Activated B cell treated with CpG ODN at 0.5 μM for 24 hours (primary cell): ENCODE results near the gene DDX25. TPM values are rescaled to one million over a fixed set of nuclear protein-coding genes. Genes with fewer than 3 reads are reported as not detected.

Source experiments
- ATAC-seq: fragments of 200-7000 bp; cut with Tn5 transposase; one replicate; pipeline ENCODE4 v1.10.0; 2021; ENCODE audit warnings: low read depth, mild to moderate bottlenecking, moderate library complexity
- CTCF ChIA-PET: fragments of 350-600 bp; sonication (Branson Sonifier 250); formaldehyde crosslinking; loops from one replicate; lab custom pipeline; 2021; ENCODE audit warnings: antibody characterized with exemption; lab: Charles Lee
- POLR2A ChIA-PET: fragments of 350-600 bp; sonication (Branson Sonifier 250); formaldehyde crosslinking; loops from one replicate; lab custom pipeline; 2021; ENCODE audit warnings: antibody characterized with exemption; lab: Charles Lee
- DNase-seq: peaks from one replicate; pipeline ENCODE4 v3.0.0; 2022
- H3K27ac Mint-ChIP-seq: one replicate; pipeline ENCODE4 v1.8.0; 2020; ENCODE audit warnings: mixed read lengths
- H3K27me3 Mint-ChIP-seq: one replicate; pipeline ENCODE4 v1.8.0; 2021; ENCODE audit warnings: mixed read lengths
- H3K36me3 Mint-ChIP-seq: one replicate; pipeline ENCODE4 v1.8.0; 2021; ENCODE audit warnings: low read depth, mixed read lengths
- H3K4me1 Mint-ChIP-seq: one replicate; pipeline ENCODE4 v1.8.0; 2021; ENCODE audit warnings: mixed read lengths
- H3K4me3 Mint-ChIP-seq: one replicate; pipeline ENCODE4 v1.8.0; 2020; ENCODE audit warnings: mild to moderate bottlenecking, mixed read lengths
- H3K9me3 Mint-ChIP-seq: one replicate; pipeline ENCODE4 v1.8.0; 2020; ENCODE audit warnings: mixed read lengths
- CTCF ChIP-seq: fragments of 200-600 bp; IDR thresholded peaks from one replicate; pipeline ENCODE4 v1.8.0; 2022; ENCODE audit warnings: antibody characterized with exemption, mild to moderate bottlenecking
- intact Hi-C: fragments of 100-400 bp; cut with micrococcal nuclease; formaldehyde crosslinking; loops from one replicate; pipeline ENCODE4 v1.15.1; 2024
- total RNA-seq: library from RNA; stranded (reverse); gene quantifications from 2 replicates; pipeline ENCODE4 v1.2.3, GENCODE V29; 2022

The DDX25 gene
- total RNA-seq, 1 donor from 2014 or later, result not detected

GRCh38 chr11:125976156-125976555 lies 71.8 kb downstream of the DDX25 start:
- Mint-ChIP-seq H3K36me3 (no peaks in the 10 kb centered on the region), H3K4me1 (no peaks in the 10 kb centered on the region), H3K9me3 (no peaks in the 10 kb centered on the region), H3K4me3 (no peak overlapping the region), H3K27ac (no peak overlapping the region), H3K27me3 (peaks cover 8% of the 10 kb centered on the region)
- POLR2A ChIA-PET, result no interaction called here
- ATAC-seq (no peak), DNase-seq (no peak)
- no peak for TF ChIP-seq CTCF
- CTCF ChIA-PET, result no interaction called here
- intact Hi-C loops, result no loop called here

GRCh38 chr11:125977333-125977732 lies 73.0 kb downstream of the DDX25 start:
- intact Hi-C loops, result no loop called here
- Mint-ChIP-seq H3K9me3 (no peaks in the 10 kb centered on the region), H3K4me1 (no peaks in the 10 kb centered on the region), H3K36me3 (no peaks in the 10 kb centered on the region), H3K4me3 (no peak overlapping the region), H3K27ac (no peak overlapping the region), H3K27me3 (peaks cover 6% of the 10 kb centered on the region)
- ChIA-PET CTCF (no interaction called here), POLR2A (no interaction called here)
- TF ChIP-seq CTCF, result no peak
- ATAC-seq (no peak), DNase-seq (no peak)

GRCh38 chr11:125978181-125978716 lies 73.9 kb downstream of the DDX25 start:
- peaks cover 6% of the 10 kb centered on the region for H3K27me3 Mint-ChIP-seq
- TF ChIP-seq CTCF, result no peak
- ChIA-PET POLR2A (no interaction called here), CTCF (no interaction called here)
- no peak for DNase-seq
- H3K27ac Mint-ChIP-seq, result no peak overlapping the region
- no peaks in the 10 kb centered on the region for H3K36me3 Mint-ChIP-seq
- H3K9me3 Mint-ChIP-seq, result no peaks in the 10 kb centered on the region
- H3K4me3 Mint-ChIP-seq, result no peak overlapping the region
- intact Hi-C loops, result no loop called here
- ATAC-seq, result no peak
- H3K4me1 Mint-ChIP-seq, result no peaks in the 10 kb centered on the region

Other genes with a start within 250 kb of the DDX25 start
- not detected in 2 replicates for gene ACRV1, start 223.7 kb upstream of the DDX25 start, total RNA-seq
- gene PATE1, start 158.2 kb upstream of the DDX25 start, total RNA-seq, result not detected in 2 replicates
- not detected in 2 replicates for gene PATE2, start 125.7 kb upstream of the DDX25 start, total RNA-seq
- gene PATE3, start 116.4 kb upstream of the DDX25 start, total RNA-seq, result not detected in 2 replicates
- not detected in 2 replicates for gene PATE4, start 71.2 kb upstream of the DDX25 start, total RNA-seq
- gene HYLS1, start 16.8 kb upstream of the DDX25 start, total RNA-seq, result 9.0 TPM in 2 replicates
- gene PUS3, start 1.3 kb upstream of the DDX25 start, total RNA-seq, result 10.2 and 13.2 TPM in 2 replicates
- not detected in 2 replicates for gene VSIG10L2, start 41.5 kb downstream of the DDX25 start, total RNA-seq
- 0.24 and 0.27 TPM in 2 replicates for gene CDON, start 158.4 kb downstream of the DDX25 start, total RNA-seq